ENCODE measurements around the gene PRR5L.

PRR5L gene

GRCh38 chr11:36295926-36296325, at the start of gene PRR5L:
TSS of gene PRR5L (plus strand) at chr11:36296288. CDS start at chr11:36401122, 104,834 bp downstream.
- no peak for DNase-seq

- no peak for DNase-seq
These were observed 48.6 kb upstream of the PRR5L start for GRCh38 chr11:36247493-36247892.

GRCh38 chr11:36248436-36248835, 47.7 kb upstream of the PRR5L start:
- DNase-seq = no peak

- DNase-seq = no peak
These were observed 46.8 kb upstream of the PRR5L start for GRCh38 chr11:36249246-36249645.

- DNase-seq = no peak
These were observed 44.3 kb upstream of the PRR5L start for GRCh38 chr11:36251823-36252222.

- DNase-seq = no peak
These were observed 42.9 kb upstream of the PRR5L start for GRCh38 chr11:36253238-36253637.

- no peak for DNase-seq
These were observed 41.4 kb upstream of the PRR5L start for GRCh38 chr11:36254713-36255112.

- DNase-seq = no peak
These were observed 38.7 kb upstream of the PRR5L start for GRCh38 chr11:36257351-36257750.

GRCh38 chr11:36258730-36259360, 37.2 kb upstream of the PRR5L start:
- DNase-seq = no peak

- DNase-seq = no peak
These were observed 35.0 kb upstream of the PRR5L start for GRCh38 chr11:36261094-36261493.

- no peak for DNase-seq
These were observed 31.8 kb upstream of the PRR5L start for GRCh38 chr11:36264011-36264972.

- no peak for DNase-seq
These were observed 31.1 kb upstream of the PRR5L start for GRCh38 chr11:36264973-36265344.

GRCh38 chr11:36265793-36266628, 30.1 kb upstream of the PRR5L start:
- DNase-seq = peak; percentile 49

- DNase-seq = no peak
These were observed 29.3 kb upstream of the PRR5L start for GRCh38 chr11:36266767-36267166.

GRCh38 chr11:36268337-36268985, 27.6 kb upstream of the PRR5L start:
- no peak for DNase-seq

GRCh38 chr11:36270701-36271100, 25.4 kb upstream of the PRR5L start:
- no peak for DNase-seq

- no peak for DNase-seq
These were observed 24.2 kb upstream of the PRR5L start for GRCh38 chr11:36271794-36272407.

- no peak for DNase-seq
These were observed 23.0 kb upstream of the PRR5L start for GRCh38 chr11:36273110-36273509.

GRCh38 chr11:36274414-36274813, 21.7 kb upstream of the PRR5L start:
- DNase-seq = no peak

GRCh38 chr11:36278531-36279282, 17.4 kb upstream of the PRR5L start:
- DNase-seq = no peak

GRCh38 chr11:36280531-36280930, 15.6 kb upstream of the PRR5L start:
- no peak for DNase-seq

- DNase-seq = no peak
These were observed 14.2 kb upstream of the PRR5L start for GRCh38 chr11:36281850-36282249.
